Daoy (cell line): ENCODE results near the gene NRK. TPM values are rescaled to one million over a fixed set of nuclear protein-coding genes. Genes with fewer than 3 reads are reported as not detected.
A peak's percentile ranks its signal among the peaks of the same experiment; 100 is the strongest.
"Not testable (repeated sequence)": the region's sequence is repeated elsewhere in the genome, so short reads cannot be mapped to it uniquely, and the experiment has no call there.

ENCODE experiments used
- DNase-seq: peaks from one replicate; pipeline ENCODE4 v3.0.0-alpha.2; 2015; ENCODE audit warnings: low read depth
- total RNA-seq: library from RNA; depleted of rRNA; stranded (reverse); fragments of >200 nt; shearing (Covaris generic); gene quantifications from 2 replicates; pipeline ENCODE4 v1.2.3, GENCODE V29; 2014; rRNA removed

The NRK gene
- 4.3 and 4.6 TPM in 2 replicates for total RNA-seq

GRCh38 chrX:105822138-105823091 is at the start of gene NRK:
Gene NRK (plus strand): TSS chrX:105822539. CDS start chrX:105822846, 307 bp downstream.
- DNase-seq, result peak; percentile 53

GRCh38 chrX:105773801-105774200 is 48.5 kb upstream of the NRK start:
- DNase-seq, result no peak

GRCh38 chrX:105775679-105776078 is 46.7 kb upstream of the NRK start:
- DNase-seq, result no peak

GRCh38 chrX:105781804-105782203 is 40.5 kb upstream of the NRK start:
- DNase-seq, result no peak

GRCh38 chrX:105796877-105797276 is 25.5 kb upstream of the NRK start:
- not testable (repeated sequence) for DNase-seq

GRCh38 chrX:105803891-105804290 is 18.4 kb upstream of the NRK start:
- DNase-seq, result no peak

GRCh38 chrX:105805655-105806054 is 16.7 kb upstream of the NRK start:
- not testable (repeated sequence) for DNase-seq

GRCh38 chrX:105816517-105816916 is 5.8 kb upstream of the NRK start:
- DNase-seq, result no peak

GRCh38 chrX:105820247-105820646 is 2.1 kb upstream of the NRK start:
- DNase-seq, result no peak

- DNase-seq, result peak; percentile 46
These were observed 743 bp upstream of the NRK start for GRCh38 chrX:105821471-105822121.

- no peak for DNase-seq
These were observed 735 bp downstream of the NRK start for GRCh38 chrX:105823092-105823455.

- DNase-seq, result no peak
These were observed 6.7 kb downstream of the NRK start for GRCh38 chrX:105829011-105829410.

- DNase-seq, result peak; percentile 89
These were observed 14.9 kb downstream of the NRK start for GRCh38 chrX:105837232-105837631.

GRCh38 chrX:105845631-105846030 is 23.3 kb downstream of the NRK start:
- no peak for DNase-seq

- DNase-seq, result not testable (repeated sequence)
These were observed 27.8 kb downstream of the NRK start for GRCh38 chrX:105850100-105850499.

- no peak for DNase-seq
These were observed 43.4 kb downstream of the NRK start for GRCh38 chrX:105865709-105866108.

GRCh38 chrX:105869701-105870100 is 47.4 kb downstream of the NRK start:
- DNase-seq, result no peak

GRCh38 chrX:105870445-105870844 is 48.1 kb downstream of the NRK start:
- DNase-seq, result no peak

- DNase-seq, result no peak
These were observed 50.6 kb downstream of the NRK start for GRCh38 chrX:105872941-105873340.

- no peak for DNase-seq
These were observed 52.5 kb downstream of the NRK start for GRCh38 chrX:105874790-105875189.

GRCh38 chrX:105876658-105877057 is 54.3 kb downstream of the NRK start:
- DNase-seq, result no peak

- DNase-seq, result no peak
These were observed 58.2 kb downstream of the NRK start for GRCh38 chrX:105880491-105880890.
